HG03064 (cell line): Measurements from ENCODE around the gene GRAMD4.
A peak's percentile ranks its signal among the peaks of the same experiment; 100 is the strongest.

Experiments
- ATAC-seq: cut with Tn5 transposase; IDR thresholded peaks from one replicate; pipeline ENCODE4 v1.9.1; 2021; ENCODE audit warnings: low read depth; ENCODE audit not compliant: unreplicated experiment

Gene GRAMD4

DNA sequence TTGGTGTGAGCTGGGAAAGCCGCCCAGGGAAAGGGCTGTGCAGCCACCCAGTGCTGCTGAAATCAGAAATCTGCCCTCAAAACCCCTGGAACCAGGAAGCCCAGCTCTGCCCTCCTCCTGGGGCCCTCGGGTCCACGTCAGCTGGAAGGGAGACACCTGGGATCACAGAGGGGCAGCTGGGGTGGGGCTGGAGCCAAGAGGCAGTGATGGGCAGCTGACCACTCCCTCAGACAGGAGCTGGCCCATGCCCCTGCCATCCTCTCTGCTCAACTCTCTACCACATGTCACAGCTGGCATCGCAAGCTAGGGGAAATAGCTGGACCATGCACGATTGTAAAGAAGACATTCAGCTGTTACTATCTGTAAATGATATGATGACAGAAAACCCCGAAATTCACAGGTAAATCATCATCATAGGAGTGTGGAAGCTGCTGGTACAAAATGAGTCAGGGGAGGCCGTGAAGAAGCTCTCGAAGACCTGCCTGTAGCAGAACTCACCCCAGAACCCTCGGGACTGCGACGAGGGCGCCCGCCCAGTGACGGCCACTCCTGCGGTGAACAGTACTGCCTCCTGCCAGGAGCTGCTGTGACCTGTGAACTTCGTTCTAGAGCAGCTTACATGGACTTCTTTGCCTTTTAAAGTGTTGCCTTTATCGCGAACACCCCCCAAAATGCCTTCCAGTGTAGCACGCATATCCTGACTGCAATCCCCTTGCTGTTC is 62.0 kb downstream of the GRAMD4 start:
- no peak for ATAC-seq

- ATAC-seq, result peak; percentile 78
Measured at GRCh38 chr22:46684706-46685105, 64.5 kb downstream of the GRAMD4 start.

DNA sequence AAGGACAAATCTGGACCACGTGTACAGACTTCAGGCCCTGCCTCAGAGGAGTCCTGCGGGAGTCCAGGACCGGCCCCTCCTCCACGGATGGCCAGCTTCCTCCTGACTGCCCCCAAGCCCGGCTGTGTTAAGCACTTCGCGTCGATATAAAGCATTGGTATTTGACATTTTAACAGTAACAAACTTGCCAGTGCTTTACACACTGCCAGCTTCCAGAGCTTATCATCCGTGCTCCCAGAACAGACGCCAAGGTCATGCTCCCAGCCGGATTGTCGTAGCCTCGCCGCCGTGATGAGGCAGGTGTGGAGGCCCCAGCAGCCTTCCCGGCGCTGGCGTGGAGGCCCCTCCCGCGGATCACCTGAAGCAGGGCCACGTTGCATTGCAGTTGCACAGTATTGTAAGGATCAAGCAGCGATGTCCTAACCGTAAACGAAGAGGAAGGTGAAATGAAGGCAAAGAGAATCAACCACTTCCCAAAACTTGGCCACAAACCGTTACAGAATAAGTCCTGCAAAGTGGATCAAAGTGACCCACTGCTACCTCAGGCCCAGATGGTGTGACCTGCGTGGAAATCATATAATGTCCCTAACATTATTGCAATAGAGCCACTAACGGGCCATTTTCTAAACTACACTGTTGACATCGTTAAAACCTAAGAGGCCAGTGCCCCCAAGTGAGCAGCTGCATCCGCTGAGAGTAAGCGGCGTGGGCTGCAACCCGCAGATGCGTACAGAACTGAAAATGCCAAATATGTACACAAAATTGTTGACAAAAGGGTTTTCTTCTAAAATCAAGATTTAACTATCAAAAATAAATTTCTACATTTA is 66.2 kb downstream of the GRAMD4 start:
- no peak for ATAC-seq

GRCh38 chr22:46687048-46687444 is 66.9 kb downstream of the GRAMD4 start:
- no peak for ATAC-seq

DNA sequence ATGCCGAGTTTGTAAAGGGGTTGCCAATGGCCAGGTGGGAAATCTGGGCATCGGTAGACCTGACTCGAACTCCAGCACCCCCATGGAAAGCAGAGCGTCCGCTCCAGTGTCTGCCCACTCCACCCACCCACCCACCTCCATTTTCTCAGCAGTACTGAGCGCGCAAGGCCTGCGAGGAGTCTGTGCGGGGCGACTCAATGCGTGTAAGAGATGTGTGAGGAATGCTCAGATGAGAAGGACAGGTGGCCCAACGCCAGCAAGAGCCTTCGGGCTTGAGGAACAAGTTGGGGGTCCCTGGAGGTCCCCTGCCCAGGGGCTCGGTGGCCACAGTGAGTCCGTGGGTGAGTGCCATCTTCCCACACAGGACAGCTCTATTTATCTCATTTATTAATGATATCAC is 67.3 kb downstream of the GRAMD4 start:
- ATAC-seq, result no peak

DNA sequence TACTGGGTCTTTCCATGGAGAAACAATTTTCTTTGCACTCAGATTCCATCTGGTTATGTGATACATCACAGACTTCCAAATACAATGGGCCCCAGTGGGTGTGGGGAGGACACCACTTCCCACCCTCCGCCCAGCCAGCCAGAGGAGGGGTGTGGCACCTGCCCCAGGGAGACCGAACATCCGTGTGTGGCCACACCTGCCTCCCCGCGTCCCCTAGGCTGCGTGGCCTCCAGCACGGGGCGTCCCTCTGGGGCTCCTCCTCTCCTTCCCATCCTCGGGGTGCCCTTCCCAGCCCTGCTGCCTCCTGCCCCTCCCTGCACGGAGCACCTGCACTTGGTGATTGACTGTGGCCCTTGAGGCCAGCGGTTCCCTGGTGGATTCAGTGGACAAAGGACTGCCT is 68.8 kb downstream of the GRAMD4 start:
- no peak for ATAC-seq

- no peak for ATAC-seq
Measured at GRCh38 chr22:46690146-46690545, 70.0 kb downstream of the GRAMD4 start.

DNA sequence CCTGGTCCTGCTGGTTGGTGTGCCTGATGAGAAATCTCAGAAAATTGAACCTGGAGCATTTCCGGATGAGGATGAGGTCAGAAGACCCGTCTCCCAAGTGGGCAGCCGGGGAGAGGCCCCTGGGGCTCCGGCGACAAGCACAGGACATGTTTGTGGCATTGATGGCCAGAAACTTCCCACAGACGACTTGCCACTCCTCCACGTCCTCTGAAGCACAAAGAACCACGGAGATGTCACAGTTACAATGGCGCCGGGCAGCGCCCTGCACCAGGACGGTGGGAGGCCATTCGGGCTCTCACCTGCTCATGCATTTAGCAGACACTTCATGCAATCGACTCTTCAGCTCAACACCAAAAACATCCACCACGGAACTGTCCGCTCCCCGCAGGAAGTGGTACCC is 71.4 kb downstream of the GRAMD4 start:
- no peak for ATAC-seq

DNA sequence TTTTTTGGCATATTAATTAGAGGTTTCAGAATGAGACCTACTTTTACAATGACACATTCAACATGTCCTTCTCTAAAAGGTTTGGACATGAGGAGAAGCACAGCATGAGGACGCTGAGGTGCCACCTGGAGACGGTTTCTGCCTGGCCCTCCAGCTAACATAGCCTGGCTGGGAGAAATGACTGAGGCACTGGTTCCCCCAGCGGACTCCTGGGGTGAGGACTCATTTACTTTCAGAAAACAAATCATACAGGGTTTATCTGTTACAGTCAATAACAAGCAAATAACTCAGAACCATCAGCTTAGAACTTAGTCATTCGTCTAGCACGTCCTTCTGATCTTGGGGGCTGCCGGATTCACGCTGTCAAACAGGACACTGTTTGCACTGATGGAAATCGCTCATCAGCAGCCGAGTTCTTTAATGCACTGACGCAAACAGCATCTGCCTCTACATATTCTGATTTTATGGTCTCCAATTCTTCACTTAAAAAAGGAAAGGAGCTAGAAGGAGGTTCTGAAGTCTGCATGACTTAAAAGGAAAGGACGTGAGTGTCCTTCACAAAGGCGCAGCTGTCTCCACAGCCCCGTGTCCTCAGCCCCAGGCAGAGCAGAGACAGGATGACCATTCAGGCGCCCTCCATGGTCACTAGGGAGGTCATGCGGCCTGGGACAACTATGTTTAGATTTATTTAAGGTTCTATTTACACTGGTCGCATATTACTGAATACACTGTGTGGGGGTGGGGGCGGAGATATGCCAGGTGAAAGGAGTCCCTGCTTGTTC is 73.6 kb downstream of the GRAMD4 start:
- no peak for ATAC-seq

- no peak for ATAC-seq
Measured at GRCh38 chr22:46694416-46695170, 74.4 kb downstream of the GRAMD4 start.

DNA sequence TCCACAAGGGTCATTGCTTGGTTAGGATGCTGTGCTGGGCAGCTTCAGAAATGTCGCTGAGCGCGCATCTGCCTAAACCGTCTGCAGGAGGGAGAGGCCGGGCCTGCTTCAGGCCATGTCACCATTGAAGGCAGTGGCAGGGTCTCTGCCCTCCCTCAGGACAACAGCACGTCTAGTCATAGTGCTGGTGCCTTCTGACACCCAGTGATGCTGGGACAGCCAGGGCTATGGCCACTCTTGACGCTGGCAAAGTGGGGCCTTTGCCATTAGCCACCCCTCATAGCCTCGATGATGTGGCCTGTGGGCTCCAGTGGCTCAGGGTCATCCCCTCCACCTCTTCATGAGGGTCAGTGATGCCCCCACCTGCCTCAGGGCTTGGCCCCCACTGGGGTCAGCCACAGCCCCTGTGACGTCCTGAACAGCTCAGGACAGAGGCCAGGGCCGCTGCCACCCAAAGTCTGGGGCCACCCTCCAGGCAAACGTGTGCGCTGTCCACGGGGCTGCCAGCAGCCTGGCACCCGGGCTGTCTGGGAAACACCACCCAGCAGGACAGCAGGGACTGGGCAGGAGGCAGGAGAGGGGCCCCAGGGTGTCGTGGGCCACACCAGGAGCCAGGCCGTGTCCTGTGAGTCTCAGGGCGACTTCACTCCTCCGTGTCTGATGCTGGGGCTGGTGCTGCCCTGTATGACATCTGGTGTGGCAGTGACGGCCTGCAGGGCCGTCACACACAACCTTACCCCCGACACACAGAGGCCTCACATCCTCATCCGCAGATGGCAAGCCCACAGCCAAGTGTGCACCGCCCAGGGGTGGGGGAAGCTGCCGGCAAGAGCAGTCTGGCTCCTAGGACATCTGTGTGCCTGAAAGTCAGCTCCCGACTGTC is 75.4 kb downstream of the GRAMD4 start:
- no peak for ATAC-seq

DNA sequence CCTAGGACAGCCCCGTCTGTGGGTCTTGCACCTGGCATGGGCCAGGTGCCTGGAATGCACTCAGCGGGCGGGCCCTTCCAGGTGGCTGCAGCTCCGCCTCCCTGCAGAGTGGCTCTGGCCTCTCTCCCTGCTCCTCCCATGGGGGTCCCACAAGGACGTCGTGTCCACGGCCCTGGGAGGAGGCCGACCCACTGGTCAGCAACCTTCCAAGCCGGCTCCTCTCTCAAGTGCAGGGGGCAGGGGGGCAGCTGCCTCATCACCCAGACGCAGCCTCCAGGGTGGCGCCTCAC is 76.0 kb downstream of the GRAMD4 start:
- ATAC-seq, result no peak

DNA sequence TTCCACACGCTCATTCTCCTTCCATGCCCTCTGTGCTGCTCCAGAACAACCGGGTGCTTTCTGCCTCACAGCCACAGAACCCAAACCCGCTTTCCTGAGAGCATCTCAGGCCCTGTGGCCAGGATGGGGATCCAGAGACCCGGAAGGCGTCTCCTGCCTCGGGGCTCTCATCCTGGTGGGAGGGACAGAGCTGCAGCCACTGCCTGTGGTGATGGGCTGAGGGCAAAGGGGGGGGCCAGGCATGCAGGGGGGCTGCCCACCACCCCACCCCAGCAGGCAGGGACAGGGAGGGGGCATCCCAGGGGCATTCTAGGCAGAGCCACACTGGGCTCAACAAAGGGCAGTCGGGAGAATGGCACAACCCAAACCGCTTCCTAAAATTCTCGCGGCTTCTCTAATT is 76.4 kb downstream of the GRAMD4 start:
- no peak for ATAC-seq

DNA sequence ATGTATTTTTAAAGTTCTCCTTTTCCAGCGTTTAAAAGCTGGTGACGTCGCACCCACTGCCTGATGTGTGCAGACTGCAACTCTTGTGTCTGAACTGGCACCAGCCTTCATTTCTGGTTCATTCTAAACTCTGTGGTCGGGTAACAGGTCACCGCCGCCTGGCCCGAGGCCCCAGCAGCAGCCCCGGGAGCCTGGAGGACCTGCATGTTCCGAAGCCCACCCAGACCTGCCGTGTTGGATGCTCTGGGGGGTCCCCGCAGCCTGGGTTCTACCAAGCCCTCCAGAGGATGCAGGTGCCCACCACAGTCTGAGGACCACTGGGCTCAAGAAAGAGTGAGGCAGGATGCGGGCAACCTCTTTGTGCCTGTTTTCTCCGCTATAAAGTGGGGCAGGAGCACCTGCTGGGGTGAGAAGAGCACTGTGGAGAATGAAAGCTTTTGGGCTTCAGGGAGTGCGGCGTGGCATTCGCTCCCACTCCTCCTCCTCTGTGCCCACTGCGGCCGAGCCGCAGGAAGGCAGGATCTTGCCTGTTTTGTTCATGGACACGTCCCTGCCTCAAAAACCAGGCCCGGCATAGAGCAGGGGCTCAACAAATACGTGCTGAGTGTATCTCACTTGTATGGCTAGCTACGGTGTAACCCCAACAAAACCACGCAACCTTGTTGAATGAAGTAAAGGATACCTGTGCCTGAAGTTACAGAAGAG is 77.8 kb downstream of the GRAMD4 start:
- ATAC-seq, result no peak

DNA sequence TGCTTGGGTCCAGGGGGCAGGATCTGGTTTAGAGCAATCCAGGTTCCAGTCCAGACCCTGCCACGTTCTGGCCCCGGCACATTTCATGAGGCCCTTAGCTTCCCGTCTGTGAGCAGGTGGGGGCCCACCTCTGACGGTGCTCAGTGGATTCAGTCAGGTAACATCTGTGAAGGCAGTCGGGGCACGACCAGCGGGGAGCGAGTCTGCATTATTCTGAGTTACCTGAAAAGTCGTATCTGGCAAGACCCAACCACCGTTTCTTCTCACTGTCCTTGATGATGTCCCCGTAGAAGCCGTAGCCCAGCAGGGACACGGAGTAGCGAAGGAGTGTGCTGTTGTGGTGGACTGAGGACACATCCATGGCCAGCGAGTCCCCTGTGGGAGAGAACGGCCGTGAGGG is 78.9 kb downstream of the GRAMD4 start:
- no peak for ATAC-seq

- no peak for ATAC-seq
Measured at GRCh38 chr22:46701262-46701661, 81.1 kb downstream of the GRAMD4 start.

GRCh38 chr22:46703171-46703995 is 83.2 kb downstream of the GRAMD4 start:
- ATAC-seq, result no peak

DNA sequence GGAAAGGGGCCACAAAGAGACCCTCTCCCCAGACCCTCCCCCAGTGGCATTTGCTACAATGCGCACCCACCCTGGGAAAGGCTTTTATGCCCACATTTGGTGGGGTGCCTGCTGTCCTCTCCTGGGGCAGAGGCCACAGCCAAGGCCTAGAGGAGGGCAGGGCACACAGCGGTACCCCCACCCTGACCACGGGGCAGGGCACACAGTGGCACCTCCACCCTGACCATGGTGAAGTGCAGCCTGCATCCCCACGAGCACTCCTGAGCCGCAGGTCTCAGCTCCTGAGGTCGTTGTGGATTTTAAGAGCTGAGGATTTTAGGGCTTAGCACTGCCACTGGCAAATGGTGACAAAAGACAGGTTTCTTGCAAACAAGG is 83.8 kb downstream of the GRAMD4 start:
- ATAC-seq, result no peak
